Activated CD4-positive, alpha-beta memory T cell treated with anti-CD3 and anti-CD28 coated beads, Interleukin-2, amount 10 ng/mL, durations not matched to agents 7 days and 5 days (primary cell): ENCODE results near the gene LPP. TPM values are rescaled to one million over a fixed set of nuclear protein-coding genes. Genes with fewer than 3 reads are reported as not detected.

Experiments used
- CTCF ChIA-PET: fragments of 350-600 bp; sonication (Branson Sonifier 250); formaldehyde crosslinking; loops from one replicate; lab custom pipeline; 2021; ENCODE audit warnings: antibody characterized with exemption, inconsistent platforms; lab: Charles Lee
- POLR2A ChIA-PET: fragments of 350-600 bp; sonication (Branson Sonifier 250); formaldehyde crosslinking; loops from one replicate; lab custom pipeline; 2021; ENCODE audit warnings: antibody characterized with exemption; lab: Charles Lee
- DNase-seq: peaks from one replicate; pipeline ENCODE4 v3.0.0-alpha.2; 2020
- H3K27ac Mint-ChIP-seq: one replicate; pipeline ENCODE4 v1.8.0; 2021; ENCODE audit warnings: mild to moderate bottlenecking, mixed read lengths
- H3K27me3 Mint-ChIP-seq: one replicate; pipeline ENCODE4 v1.8.0; 2021; ENCODE audit warnings: mixed read lengths
- H3K36me3 Mint-ChIP-seq: one replicate; pipeline ENCODE4 v1.8.0; 2021; ENCODE audit warnings: low read depth, mixed read lengths
- H3K4me1 Mint-ChIP-seq: one replicate; pipeline ENCODE4 v1.8.0; 2021; ENCODE audit warnings: mixed read lengths
- H3K4me3 Mint-ChIP-seq: one replicate; pipeline ENCODE4 v1.8.0; 2021; ENCODE audit warnings: mild to moderate bottlenecking, mixed read lengths
- H3K9me3 Mint-ChIP-seq: one replicate; pipeline ENCODE4 v1.8.0; 2021; ENCODE audit warnings: mixed read lengths
- total RNA-seq, 2 experiments: library from RNA; stranded (reverse); gene quantifications; one replicate each; pipeline ENCODE4 v1.2.3, GENCODE V29; 2021

The LPP gene
- total RNA-seq, 2 experiments from 2014 or later: 51.4 to 52.4 TPM

DNA sequence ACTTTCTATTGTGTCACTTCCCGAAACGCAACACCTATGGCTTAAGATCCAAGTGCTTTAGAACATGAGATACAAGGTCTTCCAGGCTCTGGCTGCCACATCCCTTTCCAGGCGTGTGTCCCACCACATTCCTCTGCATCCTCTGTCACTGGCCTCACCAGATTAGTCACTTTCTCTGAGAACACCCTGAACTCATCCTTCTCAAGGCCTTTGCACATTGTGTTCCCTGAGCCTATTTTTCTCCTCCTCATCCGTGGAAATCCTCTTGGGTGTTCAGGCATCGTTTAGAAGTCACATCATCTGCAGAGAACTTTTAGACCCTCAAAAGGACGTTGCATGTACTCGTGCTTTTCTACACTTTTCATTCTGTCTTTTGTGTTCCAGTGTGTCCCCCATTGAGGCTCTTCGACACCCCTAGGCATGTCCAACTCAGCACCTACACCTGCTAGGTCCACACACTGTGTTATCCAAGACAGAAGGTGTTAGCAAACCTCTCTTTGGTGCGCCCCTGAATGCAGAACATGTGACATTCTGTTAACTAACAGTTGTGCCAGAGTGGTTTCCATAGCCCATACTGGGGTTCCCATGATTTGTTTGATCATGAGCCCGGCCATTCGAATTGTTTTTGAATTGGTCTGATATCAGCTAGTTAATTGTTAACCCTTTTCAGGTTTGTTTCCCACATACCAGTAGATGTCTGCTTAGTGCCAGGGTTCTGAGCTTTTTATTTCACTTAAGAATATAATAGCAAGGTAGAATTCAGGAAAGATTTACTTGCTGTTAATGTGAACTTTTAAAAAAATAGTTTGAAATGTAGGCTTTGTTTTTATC, 67.2 kb downstream of the LPP start:
- H3K4me3 Mint-ChIP-seq: no peak overlapping the region
- peaks cover 27% of the 10 kb centered on the region for H3K36me3 Mint-ChIP-seq
- H3K9me3 Mint-ChIP-seq: no peaks in the 10 kb centered on the region
- ChIA-PET CTCF (no interaction called here), POLR2A (no interaction called here)
- no peak overlapping the region for H3K27ac Mint-ChIP-seq
- DNase-seq: no peak
- peaks cover 7% of the 10 kb centered on the region for H3K4me1 Mint-ChIP-seq
- no peaks in the 10 kb centered on the region for H3K27me3 Mint-ChIP-seq

DNA sequence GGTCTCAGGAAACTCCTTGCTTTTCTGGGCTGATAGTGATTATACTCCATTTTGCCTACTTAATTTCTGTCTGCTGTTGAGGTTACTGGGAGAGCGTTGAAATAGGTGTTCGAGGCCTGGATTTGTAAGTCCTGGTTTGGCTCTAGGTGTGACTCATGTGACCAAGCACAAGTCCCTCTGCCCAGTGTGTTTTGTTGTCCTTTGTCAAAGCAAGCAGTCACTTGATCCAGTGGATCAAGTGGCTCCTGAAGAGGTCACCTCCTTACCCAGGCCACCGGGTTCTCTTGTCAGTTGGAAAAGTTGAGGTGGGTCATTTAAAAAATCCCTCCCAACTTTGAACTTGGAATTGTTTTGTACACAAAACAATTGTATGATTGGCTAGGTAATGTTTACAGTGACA, 70.0 kb downstream of the LPP start:
- no peaks in the 10 kb centered on the region for H3K9me3 Mint-ChIP-seq
- peaks cover 28% of the 10 kb centered on the region for H3K36me3 Mint-ChIP-seq
- ChIA-PET POLR2A (no interaction called here), CTCF (no interaction called here)
- no peak overlapping the region for H3K27ac Mint-ChIP-seq
- no peaks in the 10 kb centered on the region for H3K27me3 Mint-ChIP-seq
- H3K4me1 Mint-ChIP-seq: no peaks in the 10 kb centered on the region
- no peak overlapping the region for H3K4me3 Mint-ChIP-seq
- DNase-seq: no peak

DNA sequence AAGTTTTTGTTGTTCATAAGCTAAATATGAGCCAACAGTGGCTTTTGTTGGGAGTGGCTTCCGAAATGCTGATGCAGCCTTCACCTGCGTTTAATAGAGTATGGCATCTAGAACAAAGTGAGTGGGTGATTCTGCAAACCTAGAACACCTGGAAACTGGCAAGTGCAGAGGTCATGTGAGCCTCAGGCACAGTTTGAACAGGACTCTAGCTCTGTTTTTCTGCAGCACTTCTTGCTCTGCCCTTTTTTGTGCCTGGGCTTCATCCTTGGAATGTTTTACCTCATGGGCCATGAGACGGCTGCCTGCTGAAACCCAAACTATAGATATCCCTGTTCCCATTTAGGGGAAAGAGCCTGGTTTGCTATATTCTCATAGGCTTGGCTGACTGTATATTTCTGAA, 73.5 kb downstream of the LPP start:
- Mint-ChIP-seq H3K4me3 (no peak overlapping the region), H3K27me3 (no peaks in the 10 kb centered on the region), H3K27ac (no peak overlapping the region), H3K4me1 (no peaks in the 10 kb centered on the region), H3K9me3 (no peaks in the 10 kb centered on the region), H3K36me3 (peaks cover 23% of the 10 kb centered on the region)
- ChIA-PET CTCF (no interaction called here), POLR2A (no interaction called here)
- no peak for DNase-seq

DNA sequence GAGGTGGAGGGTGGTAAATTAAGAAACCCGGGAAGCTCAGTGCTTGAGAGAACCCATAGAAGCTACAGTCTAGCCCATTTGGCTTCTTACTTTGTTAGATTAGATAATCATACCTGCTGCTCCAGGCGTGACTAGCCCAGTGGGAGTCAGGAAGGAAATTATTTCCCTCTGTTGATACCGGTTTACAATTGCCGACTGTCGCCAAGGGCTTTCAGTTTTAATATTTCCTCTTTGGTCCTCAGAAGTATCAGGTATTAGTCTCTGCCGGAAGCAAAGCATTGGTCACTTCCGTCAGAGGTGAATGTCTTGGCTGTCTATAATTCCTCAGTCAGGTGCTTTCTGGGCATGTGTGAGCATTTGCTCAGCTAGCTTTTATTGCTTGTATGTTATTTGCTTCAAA, 75.2 kb downstream of the LPP start:
- ChIA-PET CTCF (no interaction called here), POLR2A (interaction anchor here (0.6 kb wide), 1 partner anchor 482 kb away, joined by 3 read pairs; no protein-coding TSS in a partner anchor)
- H3K9me3 Mint-ChIP-seq: no peaks in the 10 kb centered on the region
- H3K27ac Mint-ChIP-seq: no peak overlapping the region
- H3K4me3 Mint-ChIP-seq: no peak overlapping the region
- no peak for DNase-seq
- H3K4me1 Mint-ChIP-seq: no peaks in the 10 kb centered on the region
- H3K27me3 Mint-ChIP-seq: no peaks in the 10 kb centered on the region
- H3K36me3 Mint-ChIP-seq: peaks cover 25% of the 10 kb centered on the region

DNA sequence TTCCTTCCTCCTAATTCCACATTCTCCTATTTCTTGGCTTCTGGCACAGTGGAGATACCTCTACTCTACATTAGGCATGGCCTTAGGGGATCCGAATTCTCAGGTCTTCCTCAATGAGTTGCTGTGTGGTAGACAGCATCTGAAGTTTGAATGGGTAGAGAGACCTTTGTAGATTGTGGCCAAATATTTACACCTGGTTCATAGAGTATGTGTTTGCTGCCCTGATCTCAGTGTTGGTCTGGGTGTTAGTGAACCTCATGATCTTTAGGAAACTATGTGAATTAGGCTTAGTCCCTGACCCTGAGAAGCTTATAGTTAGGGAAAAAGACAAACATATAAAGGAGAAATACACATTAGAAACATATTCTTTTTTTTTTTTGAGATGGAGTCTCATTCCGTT, 75.8 kb downstream of the LPP start:
- CTCF ChIA-PET: no interaction called here

DNA sequence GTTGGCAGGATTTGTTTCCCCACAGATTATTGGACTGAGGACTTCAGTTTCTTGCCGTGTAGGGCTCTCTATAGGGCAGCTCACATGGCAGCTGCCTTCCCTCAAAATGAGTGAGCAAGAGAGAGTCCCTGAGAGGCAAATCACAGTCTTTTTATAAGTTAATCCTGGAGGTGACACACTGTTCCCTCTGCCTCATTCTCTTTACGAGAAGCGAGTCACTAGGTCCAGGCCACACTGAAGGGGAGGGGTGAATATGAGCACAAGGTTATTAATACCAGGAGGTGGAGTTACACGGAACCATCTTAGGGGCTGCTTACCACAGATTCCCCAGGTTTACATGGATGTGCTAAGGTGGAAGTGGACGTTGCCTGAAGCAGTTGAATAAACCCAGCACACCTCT, 77.0 kb downstream of the LPP start:
- Mint-ChIP-seq H3K27me3 (no peaks in the 10 kb centered on the region), H3K9me3 (no peaks in the 10 kb centered on the region), H3K4me3 (no peak overlapping the region), H3K4me1 (no peaks in the 10 kb centered on the region), H3K27ac (no peak overlapping the region), H3K36me3 (peaks cover 24% of the 10 kb centered on the region)
- CTCF ChIA-PET: no interaction called here
- no peak for DNase-seq
- POLR2A ChIA-PET: no interaction called here

More for the DNA sequence above, 75.8 kb downstream of the LPP start:
- no peak for DNase-seq
- no peaks in the 10 kb centered on the region for H3K4me1 Mint-ChIP-seq
- no peak overlapping the region for H3K27ac Mint-ChIP-seq
- peaks cover 23% of the 10 kb centered on the region for H3K36me3 Mint-ChIP-seq
- no peak overlapping the region for H3K4me3 Mint-ChIP-seq
- H3K27me3 Mint-ChIP-seq: no peaks in the 10 kb centered on the region
- POLR2A ChIA-PET: interaction anchor here (0.6 kb wide), 1 partner anchor 483 kb away, joined by 3 read pairs; no protein-coding TSS in a partner anchor
- H3K9me3 Mint-ChIP-seq: no peaks in the 10 kb centered on the region

DNA sequence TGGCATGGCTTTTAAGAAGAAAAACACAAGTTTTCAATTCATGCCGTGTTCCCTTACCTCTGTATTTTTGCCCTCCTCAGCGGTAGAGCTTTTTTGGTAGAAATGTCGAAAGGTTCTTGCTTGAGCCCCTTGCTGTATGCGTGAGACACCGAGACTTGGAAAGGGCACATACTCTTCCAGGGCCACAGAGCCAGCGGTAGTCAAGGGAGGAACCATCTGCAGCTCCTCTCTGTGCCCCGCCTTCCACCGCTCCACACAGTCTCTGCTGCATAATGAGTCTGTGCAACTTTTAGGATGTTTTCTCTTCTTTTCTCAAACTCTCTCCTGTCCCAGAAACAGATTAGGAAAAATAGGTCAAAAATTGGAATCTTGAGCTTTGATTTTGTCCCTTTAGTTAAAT, 77.5 kb downstream of the LPP start:
- peaks cover 24% of the 10 kb centered on the region for H3K36me3 Mint-ChIP-seq
- H3K4me1 Mint-ChIP-seq: no peaks in the 10 kb centered on the region
- no peaks in the 10 kb centered on the region for H3K27me3 Mint-ChIP-seq
- POLR2A ChIA-PET: interaction anchor here (1.5 kb wide), 1 partner anchor 77 kb away, joined by 3 read pairs; no protein-coding TSS in a partner anchor
- DNase-seq: no peak
- no peak overlapping the region for H3K27ac Mint-ChIP-seq
- H3K4me3 Mint-ChIP-seq: no peak overlapping the region
- CTCF ChIA-PET: no interaction called here
- no peaks in the 10 kb centered on the region for H3K9me3 Mint-ChIP-seq

DNA sequence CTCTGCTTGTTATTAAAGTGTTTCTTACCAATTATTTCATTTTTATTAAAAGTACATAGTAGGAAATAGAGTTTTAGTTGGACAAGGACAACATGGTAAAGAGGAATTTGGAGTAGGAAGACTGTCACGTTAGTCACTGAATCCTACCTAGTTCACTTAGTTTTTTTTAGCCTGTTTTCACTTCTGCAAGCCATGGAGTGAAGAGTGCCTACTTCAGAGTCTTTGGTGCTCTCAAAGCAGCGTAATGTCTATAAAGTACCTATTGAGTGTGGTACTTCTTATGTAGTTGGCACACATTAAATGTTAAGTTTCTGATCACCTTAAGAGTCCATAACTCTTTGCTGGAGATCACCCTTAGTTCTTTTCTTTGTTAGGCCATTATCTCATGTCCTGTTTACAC, 78.7 kb downstream of the LPP start:
- H3K9me3 Mint-ChIP-seq: no peaks in the 10 kb centered on the region
- DNase-seq: no peak
- no peak overlapping the region for H3K4me3 Mint-ChIP-seq
- H3K4me1 Mint-ChIP-seq: peaks cover 3% of the 10 kb centered on the region
- no peaks in the 10 kb centered on the region for H3K27me3 Mint-ChIP-seq
- ChIA-PET CTCF (no interaction called here), POLR2A (interaction anchor here (1.5 kb wide), 1 partner anchor 78 kb away, joined by 3 read pairs; no protein-coding TSS in a partner anchor)
- H3K27ac Mint-ChIP-seq: no peak overlapping the region
- H3K36me3 Mint-ChIP-seq: peaks cover 23% of the 10 kb centered on the region

DNA sequence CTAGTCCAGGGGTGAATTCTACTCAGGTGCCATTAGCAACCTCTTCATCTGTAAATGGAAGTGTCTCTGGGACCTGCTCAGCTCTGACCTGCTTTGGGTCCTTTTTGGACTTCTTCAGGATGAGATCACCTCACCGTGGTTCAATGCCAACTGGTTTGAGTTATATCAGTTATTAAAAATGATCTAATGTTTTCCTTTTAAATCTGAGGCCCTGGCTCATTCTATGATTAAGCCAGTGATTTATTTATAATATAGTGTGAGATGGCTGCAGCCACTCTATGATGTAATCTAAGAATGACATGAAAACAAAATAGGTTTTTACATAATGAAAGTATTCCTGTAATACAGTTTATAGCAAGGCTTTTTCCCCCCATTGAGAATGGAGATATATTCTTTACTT, 79.4 kb downstream of the LPP start:
- ChIA-PET CTCF (no interaction called here), POLR2A (no interaction called here)
- H3K27ac Mint-ChIP-seq: no peak overlapping the region
- H3K27me3 Mint-ChIP-seq: no peaks in the 10 kb centered on the region
- no peak for DNase-seq
- H3K4me1 Mint-ChIP-seq: peaks cover 3% of the 10 kb centered on the region
- no peaks in the 10 kb centered on the region for H3K9me3 Mint-ChIP-seq
- H3K36me3 Mint-ChIP-seq: peaks cover 27% of the 10 kb centered on the region
- H3K4me3 Mint-ChIP-seq: no peak overlapping the region

DNA sequence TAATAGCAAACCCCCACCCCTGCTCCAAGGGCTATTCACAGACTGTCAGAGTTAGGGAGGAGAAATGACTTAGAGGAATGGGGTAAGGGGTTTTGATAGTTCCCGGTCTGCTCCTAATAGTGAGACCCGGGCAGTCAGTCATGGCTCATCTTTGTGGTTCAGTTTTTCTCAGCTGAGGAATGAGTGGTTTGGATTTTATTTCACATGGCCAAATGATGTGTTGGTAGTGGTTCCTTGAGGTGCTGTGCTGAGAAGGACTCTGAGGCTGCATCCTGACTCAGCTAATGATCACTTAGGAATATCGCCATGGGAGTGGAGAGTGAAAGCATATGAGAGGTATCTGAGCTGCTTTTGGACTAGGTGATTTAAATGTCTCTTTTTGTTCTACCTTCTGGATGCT, 80.2 kb downstream of the LPP start:
- POLR2A ChIA-PET: no interaction called here
- H3K36me3 Mint-ChIP-seq: peaks cover 27% of the 10 kb centered on the region
- H3K27me3 Mint-ChIP-seq: no peaks in the 10 kb centered on the region
- H3K9me3 Mint-ChIP-seq: no peaks in the 10 kb centered on the region
- no peak for DNase-seq
- peaks cover 3% of the 10 kb centered on the region for H3K4me1 Mint-ChIP-seq
- no peak overlapping the region for H3K4me3 Mint-ChIP-seq
- H3K27ac Mint-ChIP-seq: no peak overlapping the region
- CTCF ChIA-PET: interaction anchor here (0.6 kb wide), 1 partner anchor 493 kb away, joined by 3 read pairs; no protein-coding TSS in a partner anchor

DNA sequence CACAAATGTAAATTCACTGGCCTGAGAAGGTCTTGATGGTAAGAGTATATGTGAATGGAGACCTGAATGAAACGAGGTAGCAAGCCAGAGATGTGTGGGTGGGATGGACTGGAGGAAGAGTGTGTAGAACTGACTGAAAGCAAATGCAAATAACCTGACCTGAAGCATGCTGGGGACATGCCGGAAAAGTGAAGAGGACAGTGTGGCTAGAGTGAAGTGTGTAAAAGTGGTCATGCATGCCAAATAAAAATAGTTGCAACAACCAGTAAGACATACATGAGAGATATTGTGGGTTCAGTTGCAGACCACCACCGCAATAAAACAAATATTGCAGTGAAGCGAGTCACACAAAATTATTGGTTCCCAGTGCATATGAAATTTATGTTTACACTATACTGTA, 82.3 kb downstream of the LPP start:
- CTCF ChIA-PET: no interaction called here
- Mint-ChIP-seq H3K9me3 (no peaks in the 10 kb centered on the region), H3K36me3 (peaks cover 21% of the 10 kb centered on the region), H3K27me3 (no peaks in the 10 kb centered on the region), H3K27ac (no peak overlapping the region), H3K4me3 (no peak overlapping the region), H3K4me1 (peaks cover 3% of the 10 kb centered on the region)
- no peak for DNase-seq
- POLR2A ChIA-PET: no interaction called here

DNA sequence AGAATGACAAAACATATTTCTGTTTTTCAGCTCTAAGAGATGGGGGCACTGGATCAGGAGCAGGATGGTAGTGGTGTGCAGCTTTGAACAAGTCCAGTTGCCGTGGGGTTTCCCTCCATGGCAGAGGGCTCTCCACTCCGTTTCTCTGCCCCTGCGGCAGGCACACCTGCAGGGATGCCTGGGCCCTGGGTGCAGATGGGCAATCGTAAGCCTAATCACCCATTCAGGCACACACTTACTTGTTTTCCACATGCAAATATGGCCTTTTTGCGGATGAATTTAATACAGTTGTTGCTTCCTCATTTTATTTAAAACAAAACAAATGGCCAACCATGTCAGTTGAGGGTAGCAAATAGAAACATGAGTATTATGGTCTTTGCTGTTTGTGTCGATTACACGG, 85.1 kb downstream of the LPP start:
- ChIA-PET POLR2A (no interaction called here), CTCF (no interaction called here)
- no peaks in the 10 kb centered on the region for H3K27me3 Mint-ChIP-seq
- no peak for DNase-seq
- H3K36me3 Mint-ChIP-seq: peaks cover 21% of the 10 kb centered on the region
- H3K9me3 Mint-ChIP-seq: no peaks in the 10 kb centered on the region
- H3K27ac Mint-ChIP-seq: no peak overlapping the region
- peaks cover 3% of the 10 kb centered on the region for H3K4me1 Mint-ChIP-seq
- no peak overlapping the region for H3K4me3 Mint-ChIP-seq

DNA sequence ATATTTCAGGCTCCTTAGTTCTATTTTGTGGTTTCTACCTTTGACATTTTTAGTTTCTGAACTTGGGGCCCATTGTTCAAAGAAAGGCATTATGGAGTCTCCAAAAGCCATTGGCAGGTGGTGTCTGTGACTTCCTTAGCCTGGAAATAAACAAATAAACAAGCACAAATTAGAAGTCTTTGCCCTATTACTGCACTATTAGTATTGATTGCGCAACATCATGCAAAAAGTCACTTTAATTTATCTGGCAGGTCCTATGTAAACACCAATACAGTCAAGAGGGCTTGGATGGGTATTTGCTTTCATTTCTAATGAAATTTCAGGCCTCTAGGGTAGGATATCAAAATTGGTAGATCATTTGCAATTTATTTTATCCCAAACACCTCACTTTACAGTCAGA, 85.6 kb downstream of the LPP start:
- no peak overlapping the region for H3K4me3 Mint-ChIP-seq
- ChIA-PET CTCF (no interaction called here), POLR2A (no interaction called here)
- H3K9me3 Mint-ChIP-seq: no peaks in the 10 kb centered on the region
- H3K36me3 Mint-ChIP-seq: peaks cover 17% of the 10 kb centered on the region
- H3K27me3 Mint-ChIP-seq: no peaks in the 10 kb centered on the region
- no peak overlapping the region for H3K27ac Mint-ChIP-seq
- no peak for DNase-seq
- peaks cover 5% of the 10 kb centered on the region for H3K4me1 Mint-ChIP-seq
